Measurements from ENCODE around the gene NFASC.

The NFASC gene

GRCh38 chr1:205068457-205069040 is 197.9 kb downstream of the NFASC start:
- H3K9me3 ChIP-seq (ENCODE audit: control insufficient read depth in 2 of 2, low read length in 2 of 2) = no peaks in the 10 kb centered on the region
- no peak overlapping the region for H3K4me3 ChIP-seq (ENCODE audit: low read length in 2 of 2)
- no peaks in the 10 kb centered on the region for H3K36me3 ChIP-seq (ENCODE audit: control insufficient read depth in 2 of 2, insufficient read depth in 2 of 2, low read length in 2 of 2)
- H3K27me3 ChIP-seq (ENCODE audit: control insufficient read depth in 2 of 2, insufficient read depth in 2 of 2, low read length in 2 of 2) = no peaks in the 10 kb centered on the region
- no peak overlapping the region for H3K9ac ChIP-seq (ENCODE audit: low read depth in 1 of 2, low read length in 2 of 2)
- H3K4me1 ChIP-seq (ENCODE audit: control insufficient read depth in 2 of 2, insufficient read depth in 2 of 2, low read length in 2 of 2) = no peaks in the 10 kb centered on the region
- no peak overlapping the region for H3K27ac ChIP-seq (ENCODE audit: low read depth in 2 of 2, low read length in 2 of 2)

GRCh38 chr1:205069371-205070125 is 198.9 kb downstream of the NFASC start:
- Histone ChIP-seq H3K9ac (ENCODE audit: low read depth in 1 of 2, low read length in 2 of 2) (no peak overlapping the region), H3K4me3 (ENCODE audit: low read length in 2 of 2) (no peak overlapping the region), H3K27ac (ENCODE audit: low read depth in 2 of 2, low read length in 2 of 2) (no peak overlapping the region), H3K36me3 (ENCODE audit: control insufficient read depth in 2 of 2, insufficient read depth in 2 of 2, low read length in 2 of 2) (no peaks in the 10 kb centered on the region), H3K9me3 (ENCODE audit: control insufficient read depth in 2 of 2, low read length in 2 of 2) (no peaks in the 10 kb centered on the region), H3K4me1 (ENCODE audit: control insufficient read depth in 2 of 2, insufficient read depth in 2 of 2, low read length in 2 of 2) (no peaks in the 10 kb centered on the region), H3K27me3 (ENCODE audit: control insufficient read depth in 2 of 2, insufficient read depth in 2 of 2, low read length in 2 of 2) (no peaks in the 10 kb centered on the region)

DNA sequence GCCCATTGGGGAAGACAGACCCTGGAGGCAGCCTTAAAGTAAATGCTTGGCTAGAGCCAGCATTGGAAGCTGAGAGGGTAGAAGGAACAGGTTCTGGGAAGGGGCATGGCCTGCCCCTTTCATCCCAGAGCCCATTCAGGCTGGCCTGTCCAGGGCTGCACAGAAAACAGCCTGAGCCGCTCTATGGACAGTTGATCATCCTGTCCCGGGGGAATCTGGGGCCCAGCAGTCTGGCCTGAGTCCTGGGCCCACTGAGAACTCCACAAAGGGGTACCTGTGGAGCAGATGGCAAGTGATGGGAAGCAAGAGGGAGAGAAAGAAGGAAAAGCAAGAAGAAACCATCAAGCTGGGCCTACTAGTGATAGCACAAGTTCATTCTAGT is 200.4 kb downstream of the NFASC start:
- Histone ChIP-seq H3K27me3 (ENCODE audit: control insufficient read depth in 2 of 2, insufficient read depth in 2 of 2, low read length in 2 of 2) (no peaks in the 10 kb centered on the region), H3K4me3 (ENCODE audit: low read length in 2 of 2) (no peak overlapping the region), H3K27ac (ENCODE audit: low read depth in 2 of 2, low read length in 2 of 2) (no peak overlapping the region), H3K9ac (ENCODE audit: low read depth in 1 of 2, low read length in 2 of 2) (no peak overlapping the region), H3K9me3 (ENCODE audit: control insufficient read depth in 2 of 2, low read length in 2 of 2) (no peaks in the 10 kb centered on the region), H3K4me1 (ENCODE audit: control insufficient read depth in 2 of 2, insufficient read depth in 2 of 2, low read length in 2 of 2) (no peaks in the 10 kb centered on the region), H3K36me3 (ENCODE audit: control insufficient read depth in 2 of 2, insufficient read depth in 2 of 2, low read length in 2 of 2) (no peaks in the 10 kb centered on the region)

DNA sequence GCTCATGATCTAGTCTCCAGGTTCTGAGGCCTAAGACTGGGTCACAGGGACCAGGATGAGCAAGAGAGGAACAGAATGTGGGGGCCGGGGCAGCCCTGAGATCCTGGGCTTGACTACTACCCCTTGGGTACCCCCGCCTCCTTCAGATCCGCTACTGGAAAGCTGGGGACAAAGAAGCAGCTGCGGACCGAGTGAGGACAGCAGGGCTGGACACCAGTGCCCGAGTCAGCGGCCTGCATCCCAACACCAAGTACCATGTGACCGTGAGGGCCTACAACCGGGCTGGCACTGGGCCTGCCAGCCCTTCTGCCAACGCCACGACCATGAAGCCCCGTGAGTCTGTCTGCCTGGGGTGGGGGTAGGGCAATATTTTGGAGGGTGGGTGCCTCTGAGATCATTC is 201.1 kb downstream of the NFASC start:
- Histone ChIP-seq H3K4me3 (ENCODE audit: low read length in 2 of 2) (no peak overlapping the region), H3K9me3 (ENCODE audit: control insufficient read depth in 2 of 2, low read length in 2 of 2) (no peaks in the 10 kb centered on the region), H3K36me3 (ENCODE audit: control insufficient read depth in 2 of 2, insufficient read depth in 2 of 2, low read length in 2 of 2) (no peaks in the 10 kb centered on the region), H3K27me3 (ENCODE audit: control insufficient read depth in 2 of 2, insufficient read depth in 2 of 2, low read length in 2 of 2) (no peaks in the 10 kb centered on the region), H3K4me1 (ENCODE audit: control insufficient read depth in 2 of 2, insufficient read depth in 2 of 2, low read length in 2 of 2) (no peaks in the 10 kb centered on the region), H3K9ac (ENCODE audit: low read depth in 1 of 2, low read length in 2 of 2) (no peak overlapping the region), H3K27ac (ENCODE audit: low read depth in 2 of 2, low read length in 2 of 2) (no peak overlapping the region)

DNA sequence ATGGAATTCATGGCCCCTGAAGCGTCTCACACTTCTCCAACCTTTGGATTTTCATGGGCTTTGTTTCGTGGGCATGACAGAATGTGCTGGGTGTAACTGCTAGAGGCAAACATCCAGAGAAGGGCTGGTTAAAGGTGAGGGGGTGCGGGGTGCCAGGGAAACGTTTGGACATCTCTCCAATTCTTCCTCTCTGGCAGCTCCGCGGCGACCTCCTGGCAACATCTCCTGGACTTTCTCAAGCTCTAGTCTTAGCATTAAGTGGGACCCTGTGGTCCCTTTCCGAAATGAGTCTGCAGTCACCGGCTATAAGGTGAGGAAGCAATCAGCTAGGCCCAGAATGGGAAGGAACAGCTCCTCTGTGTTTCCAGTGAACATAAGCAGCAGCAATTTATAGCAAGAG is 201.6 kb downstream of the NFASC start:
- no peak overlapping the region for H3K27ac ChIP-seq (ENCODE audit: low read depth in 2 of 2, low read length in 2 of 2)
- H3K36me3 ChIP-seq (ENCODE audit: control insufficient read depth in 2 of 2, insufficient read depth in 2 of 2, low read length in 2 of 2) = no peaks in the 10 kb centered on the region
- no peaks in the 10 kb centered on the region for H3K27me3 ChIP-seq (ENCODE audit: control insufficient read depth in 2 of 2, insufficient read depth in 2 of 2, low read length in 2 of 2)
- no peak overlapping the region for H3K9ac ChIP-seq (ENCODE audit: low read depth in 1 of 2, low read length in 2 of 2)
- H3K4me1 ChIP-seq (ENCODE audit: control insufficient read depth in 2 of 2, insufficient read depth in 2 of 2, low read length in 2 of 2) = no peaks in the 10 kb centered on the region
- no peaks in the 10 kb centered on the region for H3K9me3 ChIP-seq (ENCODE audit: control insufficient read depth in 2 of 2, low read length in 2 of 2)
- H3K4me3 ChIP-seq (ENCODE audit: low read length in 2 of 2) = no peak overlapping the region
